ENCODE results near the gene IFFO2.

GRCh38 chr1:18869847-18870594, 86.5 kb downstream of the IFFO2 start:
- TF ChIP-seq, protein P1, sequence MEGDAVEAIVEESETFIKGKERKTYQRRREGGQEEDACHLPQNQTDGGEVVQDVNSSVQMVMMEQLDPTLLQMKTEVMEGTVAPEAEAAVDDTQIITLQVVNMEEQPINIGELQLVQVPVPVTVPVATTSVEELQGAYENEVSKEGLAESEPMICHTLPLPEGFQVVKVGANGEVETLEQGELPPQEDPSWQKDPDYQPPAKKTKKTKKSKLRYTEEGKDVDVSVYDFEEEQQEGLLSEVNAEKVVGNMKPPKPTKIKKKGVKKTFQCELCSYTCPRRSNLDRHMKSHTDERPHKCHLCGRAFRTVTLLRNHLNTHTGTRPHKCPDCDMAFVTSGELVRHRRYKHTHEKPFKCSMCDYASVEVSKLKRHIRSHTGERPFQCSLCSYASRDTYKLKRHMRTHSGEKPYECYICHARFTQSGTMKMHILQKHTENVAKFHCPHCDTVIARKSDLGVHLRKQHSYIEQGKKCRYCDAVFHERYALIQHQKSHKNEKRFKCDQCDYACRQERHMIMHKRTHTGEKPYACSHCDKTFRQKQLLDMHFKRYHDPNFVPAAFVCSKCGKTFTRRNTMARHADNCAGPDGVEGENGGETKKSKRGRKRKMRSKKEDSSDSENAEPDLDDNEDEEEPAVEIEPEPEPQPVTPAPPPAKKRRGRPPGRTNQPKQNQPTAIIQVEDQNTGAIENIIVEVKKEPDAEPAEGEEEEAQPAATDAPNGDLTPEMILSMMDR (IDR thresholded peaks at IDR 0.05; ENCODE audit: low read depth, low read length, poor library complexity, severe bottlenecking): no peak
- TF ChIP-seq EZH2phosphoT487 (IDR thresholded peaks at IDR 0.05; ENCODE audit: borderline replicate concordance, low read length): no peak

Data from DOHH2 (cell line).